Measurements from ENCODE around the gene ATP9B. TPM values are rescaled to one million over a fixed set of nuclear protein-coding genes. Genes with fewer than 3 reads are reported as not detected.

ATP9B gene
- total RNA-seq, 1 donor from 2014 or later: 48.6 TPM

- ATAC-seq (no peak), DNase-seq (peak; percentile 38)
- H3K4me3 ChIP-seq: peak overlapping the region; percentile 59
- H3K36me3 ChIP-seq: no peaks in the 10 kb centered on the region
- H3K9me3 ChIP-seq: no peaks in the 10 kb centered on the region
- peaks cover 7% of the 10 kb centered on the region for H3K27me3 ChIP-seq (ENCODE audit: low read depth)
- H3K4me1 ChIP-seq: peaks cover 47% of the 10 kb centered on the region
- peak overlapping the region; percentile 78 for H3K27ac ChIP-seq
- intact Hi-C loops (cut with DNase I): no loop called here
- TF ChIP-seq CTCF (IDR thresholded peaks at IDR 0.05): no peak
Measured at GRCh38 chr18:79397247-79397829, 328.1 kb downstream of the ATP9B start.

DNA sequence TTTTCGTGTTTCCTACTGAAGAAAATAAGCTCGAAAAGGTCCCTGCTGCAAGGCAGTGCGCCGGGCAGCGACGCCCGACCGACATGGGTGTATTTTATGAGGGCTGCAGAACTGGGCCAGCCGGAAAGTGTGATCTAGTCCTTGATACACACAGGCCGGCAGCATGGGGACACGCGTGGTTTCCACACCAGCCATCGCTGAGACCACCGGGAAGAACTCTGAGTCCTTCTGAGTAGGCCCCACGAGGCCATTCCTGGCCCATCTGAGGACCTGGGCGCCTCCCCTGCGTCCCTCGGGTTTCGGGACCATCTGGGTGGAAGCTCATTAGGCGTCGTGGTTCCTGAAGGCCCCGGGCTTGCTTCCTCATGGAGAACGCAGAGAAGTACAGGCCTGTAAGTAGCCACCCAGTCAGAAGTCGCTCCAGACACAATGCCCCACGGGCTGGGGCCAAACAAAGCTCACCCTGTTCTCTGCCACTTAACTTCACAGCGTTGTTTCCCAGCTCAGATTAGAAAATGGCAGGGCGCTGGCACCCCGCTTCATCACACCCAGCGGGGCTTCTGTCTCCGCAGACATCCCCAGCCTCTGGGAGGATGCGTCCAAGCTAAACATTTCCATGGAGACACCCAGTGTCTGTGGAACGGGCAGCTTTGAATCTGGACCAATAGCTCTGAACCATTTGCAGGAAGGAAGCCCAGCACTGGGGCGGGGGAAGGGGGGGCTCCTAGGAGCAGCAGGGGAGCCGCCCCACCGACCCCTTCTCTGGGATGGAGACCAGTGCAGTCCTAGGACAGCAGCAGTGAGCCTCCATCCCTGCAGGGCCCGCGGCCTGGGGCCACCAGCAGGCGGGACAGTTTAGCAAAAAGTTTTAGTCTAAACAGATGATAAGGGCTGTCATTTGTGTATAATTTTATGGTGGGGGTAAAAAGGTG is 328.9 kb downstream of the ATP9B start:
- peaks cover 3% of the 10 kb centered on the region for H3K27me3 ChIP-seq (ENCODE audit: low read depth)
- H3K9me3 ChIP-seq: no peaks in the 10 kb centered on the region
- DNase-seq (peak; percentile 50), ATAC-seq (no peak)
- H3K36me3 ChIP-seq: no peaks in the 10 kb centered on the region
- H3K27ac ChIP-seq: no peak overlapping the region
- intact Hi-C loops (cut with DNase I): no loop called here
- H3K4me3 ChIP-seq: no peak overlapping the region
- no peak for TF ChIP-seq CTCF (IDR thresholded peaks at IDR 0.05)
- H3K4me1 ChIP-seq: peaks cover 49% of the 10 kb centered on the region

DNA sequence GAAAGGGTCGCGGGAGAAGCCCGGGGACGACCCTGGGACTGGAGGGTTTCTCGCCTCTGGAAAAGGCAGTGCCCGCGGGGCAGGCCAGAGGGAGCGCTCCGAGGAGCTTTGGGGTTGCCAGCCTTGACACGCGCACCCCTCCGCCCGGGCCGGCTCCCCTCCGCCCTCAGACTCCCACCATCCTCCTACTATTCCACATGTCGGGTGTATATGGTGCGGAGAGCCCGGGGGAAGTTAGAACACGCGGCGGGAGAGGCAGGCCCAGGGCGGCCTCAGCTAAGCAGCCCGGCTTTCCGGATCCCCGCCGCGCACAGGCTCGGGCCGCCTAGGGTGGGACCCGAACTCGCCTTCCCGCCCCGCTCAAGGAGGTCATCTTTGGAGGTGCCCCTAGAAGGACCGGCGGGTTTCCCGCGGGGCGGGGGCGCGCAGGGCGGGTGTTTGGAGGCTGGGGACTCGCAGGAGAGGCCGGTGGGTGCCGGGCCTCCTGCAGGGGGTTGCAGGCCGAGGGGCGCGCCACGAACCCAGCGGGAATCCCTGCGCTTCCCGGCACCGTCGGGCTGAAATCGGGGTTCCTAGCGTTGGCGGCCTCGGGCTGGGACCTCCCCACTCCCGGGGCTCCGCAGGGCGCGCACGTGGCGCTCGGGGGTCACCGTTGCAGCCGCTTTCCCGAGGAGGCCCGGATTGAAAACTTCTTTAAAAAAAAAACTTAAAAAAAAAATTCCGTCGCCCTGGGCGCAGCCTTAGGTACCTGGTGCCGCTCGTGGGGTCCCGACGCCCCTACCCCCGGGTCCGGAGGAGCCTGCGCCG is 330.3 kb downstream of the ATP9B start:
- H3K27ac ChIP-seq: peak overlapping the region; percentile 84
- no peaks in the 10 kb centered on the region for H3K36me3 ChIP-seq
- H3K4me1 ChIP-seq: peaks cover 57% of the 10 kb centered on the region
- DNase-seq (peak; percentile 61), ATAC-seq (peak; percentile 8)
- H3K4me3 ChIP-seq: peak overlapping the region; percentile 70
- TF ChIP-seq CTCF (IDR thresholded peaks at IDR 0.05): no peak
- H3K27me3 ChIP-seq (ENCODE audit: low read depth): no peaks in the 10 kb centered on the region
- intact Hi-C loops (cut with DNase I): no loop called here
- H3K9me3 ChIP-seq: no peaks in the 10 kb centered on the region

DNA sequence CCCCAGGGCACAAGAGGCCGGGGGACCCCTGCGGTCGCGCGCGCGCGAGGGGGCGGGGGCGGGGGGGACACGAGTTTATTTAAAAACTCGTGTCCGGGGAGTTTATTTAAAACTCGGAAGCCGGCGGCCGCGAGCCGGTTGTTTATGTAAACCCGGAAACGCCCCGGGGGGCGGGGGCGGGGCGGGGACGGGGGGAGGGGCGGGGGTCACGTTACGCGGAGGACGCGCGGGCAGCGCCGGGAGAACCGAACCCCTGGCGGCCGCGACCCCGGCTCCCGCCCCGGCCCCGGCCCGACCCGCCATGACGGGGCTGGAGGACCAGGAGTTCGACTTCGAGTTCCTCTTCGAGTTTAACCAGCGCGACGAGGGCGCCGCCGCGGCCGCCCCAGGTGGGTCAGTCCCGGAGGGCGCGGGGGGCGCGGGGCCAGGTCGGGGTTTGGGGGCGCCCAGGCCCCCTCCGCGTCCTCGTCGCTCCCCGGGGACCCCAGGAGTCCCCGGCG is 330.9 kb downstream of the ATP9B start:
- ATAC-seq (peak; percentile 51 to 64), DNase-seq (peak; percentile 87)
- peaks cover 57% of the 10 kb centered on the region for H3K4me1 ChIP-seq
- H3K27ac ChIP-seq: peak overlapping the region; percentile 84
- H3K36me3 ChIP-seq: no peaks in the 10 kb centered on the region
- peak overlapping the region; percentile 70 for H3K4me3 ChIP-seq
- TF ChIP-seq CTCF (IDR thresholded peaks at IDR 0.05): no peak
- H3K9me3 ChIP-seq: no peaks in the 10 kb centered on the region
- intact Hi-C loops (cut with DNase I): no loop called here
- H3K27me3 ChIP-seq (ENCODE audit: low read depth): no peaks in the 10 kb centered on the region
